Naive thymus-derived CD4-positive, alpha-beta T cell (primary cell): ENCODE measurements around the gene LARGE1. TPM values are rescaled to one million over a fixed set of nuclear protein-coding genes. Genes with fewer than 3 reads are reported as not detected.

ENCODE experiments used
- ATAC-seq: fragments of 150-1000 bp; cut with Tn5 transposase; 2 replicates; pipeline ENCODE4 v1.10.0; 2021; ENCODE audit warnings: mild to moderate bottlenecking, moderate library complexity
- CTCF ChIA-PET: fragments of 350-600 bp; sonication (Branson Sonifier 250); formaldehyde crosslinking; loops from one replicate; lab custom pipeline; 2021; ENCODE audit warnings: antibody characterized with exemption; lab: Charles Lee
- POLR2A ChIA-PET: fragments of 350-600 bp; sonication (Branson Sonifier 250); formaldehyde crosslinking; loops from one replicate; lab custom pipeline; 2021; ENCODE audit warnings: antibody characterized with exemption, inconsistent platforms; lab: Charles Lee
- DNase-seq, 9 donors: peaks; one replicate each; pipeline versions ENCODE4 v3.0.0 to v3.0.0-alpha.2; 2020 to 2022; ENCODE audit warnings: mixed read lengths in 1 of 9
- H3K27ac ChIP-seq: one replicate; pipeline ENCODE4 v1.7.0; 2013; ENCODE audit warnings: mild to moderate bottlenecking, low read depth, low read length, moderate library complexity
- H3K27me3 ChIP-seq, 2 donors: one replicate each; pipeline ENCODE4 v1.7.0; 2013; ENCODE audit warnings: low read length in 2 of 2, mild to moderate bottlenecking in 2 of 2, moderate library complexity in 2 of 2; ENCODE audit not compliant: control insufficient read depth in 2 of 2, insufficient read depth in 2 of 2
- H3K36me3 ChIP-seq, 3 experiments: 1 replicate in 2 of 3; 2 replicates in 1 of 3; pipeline ENCODE4 v1.7.0; 2013; ENCODE audit warnings: low read length in 3 of 3, mild to moderate bottlenecking in 3 of 3, moderate library complexity in 1 of 3; ENCODE audit not compliant: insufficient read depth in 3 of 3, control insufficient read depth in 2 of 3
- H3K4me1 ChIP-seq, 2 donors: one replicate each; pipeline ENCODE4 v1.7.0; 2013; ENCODE audit warnings: low read length in 2 of 2, mild to moderate bottlenecking in 2 of 2, moderate library complexity in 1 of 2; ENCODE audit not compliant: control insufficient read depth in 2 of 2, insufficient read depth in 2 of 2
- H3K4me3 ChIP-seq: 2 replicates; pipeline ENCODE4 v1.7.0; 2013; ENCODE audit warnings: mild to moderate bottlenecking, low read length
- H3K9me3 ChIP-seq, 3 experiments: 1 replicate in 2 of 3; 2 replicates in 1 of 3; pipeline ENCODE4 v1.7.0; 2013; ENCODE audit warnings: low read length in 3 of 3; ENCODE audit not compliant: control insufficient read depth in 2 of 3
- H3K27ac Mint-ChIP-seq, 9 donors: one replicate each; pipeline ENCODE4 v1.8.0; 2020 to 2022; ENCODE audit warnings: mixed read lengths in 9 of 9, mild to moderate bottlenecking in 8 of 9, moderate library complexity in 5 of 9, inconsistent platforms in 2 of 9
- H3K27me3 Mint-ChIP-seq, 5 donors: one replicate each; pipeline ENCODE4 v1.8.0; 2021 to 2022; ENCODE audit warnings: mixed read lengths in 5 of 5, mild to moderate bottlenecking in 1 of 5
- H3K36me3 Mint-ChIP-seq, 5 donors: one replicate each; pipeline ENCODE4 v1.8.0; 2020 to 2022; ENCODE audit warnings: mixed read lengths in 5 of 5, mild to moderate bottlenecking in 3 of 5, inconsistent platforms in 1 of 5
- H3K4me1 Mint-ChIP-seq, 7 donors: one replicate each; pipeline ENCODE4 v1.8.0; 2020 to 2022; ENCODE audit warnings: mixed read lengths in 7 of 7, mild to moderate bottlenecking in 3 of 7, inconsistent platforms in 1 of 7
- H3K4me3 Mint-ChIP-seq, 10 donors: one replicate each; pipeline ENCODE4 v1.8.0; 2020 to 2022; ENCODE audit warnings: mild to moderate bottlenecking in 10 of 10, mixed read lengths in 10 of 10, moderate library complexity in 6 of 10, inconsistent platforms in 2 of 10
- H3K9me3 Mint-ChIP-seq, 11 donors: one replicate each; pipeline ENCODE4 v1.8.0; 2020 to 2022; ENCODE audit warnings: mixed read lengths in 11 of 11, mild to moderate bottlenecking in 4 of 11, inconsistent platforms in 1 of 11, moderate library complexity in 1 of 11
- intact Hi-C, 2 donors: fragments of 100-400 bp; cut with micrococcal nuclease; formaldehyde crosslinking; loops; one replicate each; pipeline ENCODE4 v1.15.1; 2023
- polyA plus RNA-seq, 2 donors: library from polyadenylated mRNA; unstranded; fragments of 300-500 nt; fragmentation: Illumina TruSeq; gene quantifications; one replicate each; pipeline ENCODE4 v1.2.3, GENCODE V29; 2021
- total RNA-seq, 6 experiments: library from RNA in 5 of 6; stranded (reverse) in 5 of 6; gene quantifications; 1 replicate in 5 of 6; 2 replicates in 1 of 6; pipeline ENCODE4 v1.2.3 and lab custom pipeline; 2021 to 2026

Gene LARGE1
- total and polyA plus RNA-seq, 7 experiments from 2014 or later = 2.3 to 4.8 (median 3.0) TPM; not detected in 3

- H3K4me3 Mint-ChIP-seq = no peak overlapping the region
These were observed 342.3 kb downstream of the LARGE1 start for GRCh38 chr22:33577862-33578411.

GRCh38 chr22:33576205-33576604 lies 344.1 kb downstream of the LARGE1 start:
- Histone ChIP-seq H3K27me3 (no peaks in the 10 kb centered on the region), H3K27ac (no peak overlapping the region), H3K4me3 (no peak overlapping the region), H3K4me1 (no peaks in the 10 kb centered on the region), H3K9me3 (no peaks in the 10 kb centered on the region), H3K36me3 (no peaks in the 10 kb centered on the region)
- POLR2A ChIA-PET = no interaction called here
- CTCF ChIA-PET = no interaction called here
- no peak overlapping the region for H3K4me3 Mint-ChIP-seq
- H3K27ac Mint-ChIP-seq = no peak overlapping the region
- ATAC-seq (no peak), DNase-seq (no peak)
- peaks cover 0 to 3% (median 0%) of the 10 kb centered on the region in 11 donors for H3K9me3 Mint-ChIP-seq
- intact Hi-C loops = no loop called here
- no peaks in the 10 kb centered on the region for H3K36me3 Mint-ChIP-seq
- H3K27me3 Mint-ChIP-seq = peaks cover 0 to 4% (median 0%) of the 10 kb centered on the region in 5 donors
- H3K4me1 Mint-ChIP-seq = no peaks in the 10 kb centered on the region

More at GRCh38 chr22:33577862-33578411, 342.3 kb downstream of the LARGE1 start:
- no peak for ATAC-seq
- Histone ChIP-seq H3K27ac (no peak overlapping the region), H3K4me1 (no peaks in the 10 kb centered on the region), H3K36me3 (no peaks in the 10 kb centered on the region), H3K27me3 (no peaks in the 10 kb centered on the region), H3K9me3 (no peaks in the 10 kb centered on the region), H3K4me3 (no peak overlapping the region)
- ChIA-PET POLR2A (no interaction called here), CTCF (no interaction called here)
- intact Hi-C loops = no loop called here
- no peak for DNase-seq
- H3K36me3 Mint-ChIP-seq = no peaks in the 10 kb centered on the region
- H3K4me1 Mint-ChIP-seq = no peaks in the 10 kb centered on the region
- peaks cover 0 to 4% (median 0%) of the 10 kb centered on the region in 11 donors for H3K9me3 Mint-ChIP-seq
- no peak overlapping the region for H3K27ac Mint-ChIP-seq
- peaks cover 0 to 4% (median 0%) of the 10 kb centered on the region in 5 donors for H3K27me3 Mint-ChIP-seq

GRCh38 chr22:33575771-33576170 lies 344.5 kb downstream of the LARGE1 start:
- ATAC-seq (no peak), DNase-seq (no peak)
- POLR2A ChIA-PET = no interaction called here
- Mint-ChIP-seq H3K27ac (no peak overlapping the region), H3K36me3 (no peaks in the 10 kb centered on the region), H3K4me1 (no peaks in the 10 kb centered on the region), H3K9me3 (peaks cover 0 to 3% (median 0%) of the 10 kb centered on the region in 11 donors), H3K4me3 (no peak overlapping the region), H3K27me3 (peaks cover 0 to 4% (median 0%) of the 10 kb centered on the region in 5 donors)
- H3K27me3 ChIP-seq = no peaks in the 10 kb centered on the region
- H3K27ac ChIP-seq = no peak overlapping the region
- intact Hi-C loops = no loop called here
- no peaks in the 10 kb centered on the region for H3K36me3 ChIP-seq
- H3K4me3 ChIP-seq = no peak overlapping the region
- H3K4me1 ChIP-seq = no peaks in the 10 kb centered on the region
- no peaks in the 10 kb centered on the region for H3K9me3 ChIP-seq
- CTCF ChIA-PET = no interaction called here

GRCh38 chr22:33575041-33575440 lies 345.2 kb downstream of the LARGE1 start:
- ChIA-PET CTCF (no interaction called here), POLR2A (no interaction called here)
- no peak for DNase-seq
- no peaks in the 10 kb centered on the region for H3K9me3 ChIP-seq
- H3K36me3 ChIP-seq = no peaks in the 10 kb centered on the region
- no peaks in the 10 kb centered on the region for H3K4me1 Mint-ChIP-seq
- H3K9me3 Mint-ChIP-seq = peaks cover 0 to 3% (median 0%) of the 10 kb centered on the region in 11 donors
- no peak for ATAC-seq
- no peak overlapping the region for H3K27ac Mint-ChIP-seq
- H3K4me3 Mint-ChIP-seq = no peak overlapping the region
- H3K27me3 ChIP-seq = no peaks in the 10 kb centered on the region
- H3K36me3 Mint-ChIP-seq = no peaks in the 10 kb centered on the region
- peaks cover 0 to 4% (median 0%) of the 10 kb centered on the region in 5 donors for H3K27me3 Mint-ChIP-seq
- H3K27ac ChIP-seq = no peak overlapping the region
- no peaks in the 10 kb centered on the region for H3K4me1 ChIP-seq
- intact Hi-C loops = no loop called here
- H3K4me3 ChIP-seq = no peak overlapping the region

DNA sequence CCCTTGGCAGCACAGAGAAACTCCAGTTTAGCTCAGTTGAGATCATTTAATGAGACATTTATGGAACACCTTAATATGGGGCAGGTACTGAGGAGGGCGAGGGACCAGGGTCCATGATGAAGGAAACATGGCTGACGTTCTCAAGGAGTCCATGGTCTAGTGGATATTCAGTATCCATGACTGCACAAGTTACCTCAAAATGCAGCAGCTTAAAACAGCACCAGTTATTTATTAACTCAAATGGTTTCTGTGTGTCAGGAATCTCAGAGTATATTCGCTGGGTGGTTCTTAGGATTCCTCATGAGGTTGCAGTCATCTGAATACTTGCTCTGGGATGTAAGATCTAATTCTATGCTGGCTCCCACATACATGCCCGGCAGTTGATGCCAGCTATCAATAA lies 346.8 kb downstream of the LARGE1 start:
- POLR2A ChIA-PET = no interaction called here
- no peak for ATAC-seq
- Mint-ChIP-seq H3K27ac (no peak overlapping the region), H3K27me3 (peaks cover 0 to 11% (median 0%) of the 10 kb centered on the region in 5 donors), H3K4me3 (no peak overlapping the region), H3K36me3 (no peaks in the 10 kb centered on the region), H3K4me1 (no peaks in the 10 kb centered on the region), H3K9me3 (peaks cover 0 to 3% (median 0%) of the 10 kb centered on the region in 11 donors)
- Histone ChIP-seq H3K9me3 (no peaks in the 10 kb centered on the region), H3K4me3 (no peak overlapping the region), H3K27ac (no peak overlapping the region), H3K36me3 (no peaks in the 10 kb centered on the region), H3K27me3 (no peaks in the 10 kb centered on the region), H3K4me1 (no peaks in the 10 kb centered on the region)
- CTCF ChIA-PET = no interaction called here
- DNase-seq = no peak
- intact Hi-C loops = no loop called here

DNA sequence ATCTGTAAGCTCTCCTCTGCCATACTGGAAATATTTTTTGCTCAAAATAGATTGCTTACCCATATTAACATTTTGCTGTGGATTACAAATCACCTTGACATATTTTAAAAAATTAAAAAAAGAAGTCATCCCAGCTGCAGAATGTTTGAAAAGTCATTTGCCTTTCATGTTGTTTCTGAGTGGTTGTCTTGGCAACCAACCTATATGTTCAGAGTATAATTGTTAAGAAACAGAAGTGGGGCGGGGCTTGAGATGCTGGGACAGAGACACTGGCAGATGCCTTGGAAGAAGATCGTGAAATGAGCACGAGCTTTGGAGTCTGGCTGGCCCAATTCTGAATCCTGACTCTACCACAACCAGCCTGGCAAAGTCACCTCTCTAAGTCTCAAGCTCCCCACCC lies 348.2 kb downstream of the LARGE1 start:
- DNase-seq = no peak
- CTCF ChIA-PET = no interaction called here
- peaks cover 0 to 8% (median 0%) of the 10 kb centered on the region in 11 donors for H3K9me3 Mint-ChIP-seq
- no peak overlapping the region for H3K4me3 Mint-ChIP-seq
- H3K36me3 Mint-ChIP-seq = no peaks in the 10 kb centered on the region
- peaks cover 0 to 13% (median 5%) of the 10 kb centered on the region in 5 donors for H3K27me3 Mint-ChIP-seq
- peaks cover 0 to 8% (median 0%) of the 10 kb centered on the region in 7 donors for H3K4me1 Mint-ChIP-seq
- POLR2A ChIA-PET = no interaction called here
- intact Hi-C loops = no loop called here
- no peak overlapping the region for H3K27ac Mint-ChIP-seq
- no peak overlapping the region for H3K27ac ChIP-seq
- no peak overlapping the region for H3K4me3 ChIP-seq
- no peak for ATAC-seq
- no peaks in the 10 kb centered on the region for H3K27me3 ChIP-seq
- no peaks in the 10 kb centered on the region for H3K4me1 ChIP-seq
- H3K36me3 ChIP-seq = no peaks in the 10 kb centered on the region
- no peaks in the 10 kb centered on the region for H3K9me3 ChIP-seq

DNA sequence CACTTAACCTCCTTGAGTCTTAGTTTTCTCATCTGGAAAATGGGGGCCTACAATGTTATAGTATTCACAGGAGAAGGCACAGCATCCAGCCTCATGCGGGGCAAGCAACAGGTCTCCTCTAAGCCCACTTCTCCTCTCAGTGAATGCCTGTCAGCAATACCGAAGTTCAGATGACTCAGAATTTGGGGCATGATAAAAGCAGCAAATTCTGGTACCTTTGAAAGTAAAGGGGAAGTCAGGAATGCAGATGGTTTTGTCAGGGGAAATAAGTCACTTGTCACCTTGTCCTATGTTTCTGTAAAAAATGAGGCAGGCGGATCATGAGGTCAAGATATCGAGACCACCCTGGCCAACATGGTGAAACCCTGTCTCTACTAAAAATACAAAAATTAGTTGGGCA lies 350.2 kb downstream of the LARGE1 start:
- Mint-ChIP-seq H3K9me3 (peaks cover 0 to 8% (median 0%) of the 10 kb centered on the region in 11 donors), H3K36me3 (no peaks in the 10 kb centered on the region), H3K27me3 (peaks cover 0 to 13% (median 5%) of the 10 kb centered on the region in 5 donors), H3K27ac (no peak overlapping the region), H3K4me3 (no peak overlapping the region), H3K4me1 (peaks cover 0 to 10% (median 0%) of the 10 kb centered on the region in 7 donors)
- Histone ChIP-seq H3K4me1 (no peaks in the 10 kb centered on the region), H3K36me3 (no peaks in the 10 kb centered on the region), H3K4me3 (no peak overlapping the region), H3K9me3 (no peaks in the 10 kb centered on the region), H3K27ac (no peak overlapping the region), H3K27me3 (no peaks in the 10 kb centered on the region)
- DNase-seq (no peak), ATAC-seq (no peak)
- POLR2A ChIA-PET = no interaction called here
- CTCF ChIA-PET = no interaction called here
- intact Hi-C loops = no loop called here
